BJ (cell line): ENCODE measurements around the gene LYPD5. TPM values are rescaled to one million over a fixed set of nuclear protein-coding genes. Genes with fewer than 3 reads are reported as not detected.
"Not testable (repeated sequence)": the region's sequence is repeated elsewhere in the genome, so short reads cannot be mapped to it uniquely, and the experiment has no call there.

Experiments used
- CTCF ChIA-PET: fragments of 350-600 bp; formaldehyde crosslinking; extraction: SDS; loops from one replicate; lab custom pipeline; 2021; ENCODE audit warnings: antibody characterized with exemption, inconsistent platforms; lab: Yijun Ruan, JAX
- POLR2A ChIA-PET: fragments of 300-600 bp; sonication (Branson Sonifier 250); formaldehyde crosslinking; extraction: SDS; loops from one replicate; lab custom pipeline; 2021; ENCODE audit warnings: antibody characterized with exemption; lab: Charles Lee
- DNase-seq: peaks from one replicate; pipeline ENCODE4 v3.0.0-alpha.2; 2011; ENCODE audit warnings: low read depth
- H3K27me3 ChIP-seq: 2 replicates; pipeline ENCODE4 v1.6.0; 2011; ENCODE audit warnings: low read length; ENCODE audit not compliant: control insufficient read depth, insufficient read depth
- H3K36me3 ChIP-seq: 2 replicates; pipeline ENCODE4 v1.5.1; 2011; ENCODE audit warnings: low read length; ENCODE audit not compliant: control insufficient read depth, insufficient read depth
- H3K4me3 ChIP-seq: 2 replicates; pipeline ENCODE4 v1.5.1; 2011; ENCODE audit warnings: low read depth, mild to moderate bottlenecking, control low read depth, low read length
- polyA plus RNA-seq: library from polyadenylated mRNA; depleted of rRNA; stranded (reverse); fragments of >200 nt; gene quantifications from 2 replicates; pipeline ENCODE4 v1.2.3, GENCODE V29; 2011
- TF ChIP-seq, protein P1 (sequence below): IDR thresholded peaks from 2 replicates; pipeline ENCODE4 v1.5.1; 2011; ENCODE audit warnings: low read depth, mild to moderate bottlenecking, control low read depth, inconsistent platforms, low read length, moderate library complexity; ENCODE audit not compliant: insufficient read depth

The LYPD5 gene
- polyA plus RNA-seq, 1 experiment, result 0.40 TPM

DNA sequence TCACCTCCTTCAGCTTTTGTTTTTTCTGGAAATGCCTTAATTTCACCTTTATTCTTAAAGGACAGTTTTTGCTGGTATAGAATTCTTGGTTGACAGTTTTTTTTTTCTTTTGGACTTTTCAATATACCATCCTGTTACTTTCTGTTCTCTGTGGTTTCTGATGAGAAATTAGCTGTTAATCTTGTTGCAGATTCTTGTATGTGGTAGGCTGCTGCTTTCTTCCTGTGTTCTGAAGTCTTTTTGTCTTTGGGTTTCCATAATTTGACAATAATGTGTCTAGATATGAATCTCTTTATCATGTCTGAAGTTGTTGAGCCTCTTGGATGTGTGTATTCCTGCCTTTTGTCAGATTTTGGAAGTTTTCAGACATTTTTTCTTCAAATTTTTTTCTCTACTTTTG lies 36.9 kb upstream of the LYPD5 start:
- DNase-seq, result no peak
- ChIA-PET CTCF (no interaction called here), POLR2A (no interaction called here)
- TF ChIP-seq, protein P1, sequence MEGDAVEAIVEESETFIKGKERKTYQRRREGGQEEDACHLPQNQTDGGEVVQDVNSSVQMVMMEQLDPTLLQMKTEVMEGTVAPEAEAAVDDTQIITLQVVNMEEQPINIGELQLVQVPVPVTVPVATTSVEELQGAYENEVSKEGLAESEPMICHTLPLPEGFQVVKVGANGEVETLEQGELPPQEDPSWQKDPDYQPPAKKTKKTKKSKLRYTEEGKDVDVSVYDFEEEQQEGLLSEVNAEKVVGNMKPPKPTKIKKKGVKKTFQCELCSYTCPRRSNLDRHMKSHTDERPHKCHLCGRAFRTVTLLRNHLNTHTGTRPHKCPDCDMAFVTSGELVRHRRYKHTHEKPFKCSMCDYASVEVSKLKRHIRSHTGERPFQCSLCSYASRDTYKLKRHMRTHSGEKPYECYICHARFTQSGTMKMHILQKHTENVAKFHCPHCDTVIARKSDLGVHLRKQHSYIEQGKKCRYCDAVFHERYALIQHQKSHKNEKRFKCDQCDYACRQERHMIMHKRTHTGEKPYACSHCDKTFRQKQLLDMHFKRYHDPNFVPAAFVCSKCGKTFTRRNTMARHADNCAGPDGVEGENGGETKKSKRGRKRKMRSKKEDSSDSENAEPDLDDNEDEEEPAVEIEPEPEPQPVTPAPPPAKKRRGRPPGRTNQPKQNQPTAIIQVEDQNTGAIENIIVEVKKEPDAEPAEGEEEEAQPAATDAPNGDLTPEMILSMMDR, result no peak
- Histone ChIP-seq H3K27me3 (no peaks in the 10 kb centered on the region), H3K4me3 (no peak overlapping the region), H3K36me3 (peaks cover 20% of the 10 kb centered on the region)

DNA sequence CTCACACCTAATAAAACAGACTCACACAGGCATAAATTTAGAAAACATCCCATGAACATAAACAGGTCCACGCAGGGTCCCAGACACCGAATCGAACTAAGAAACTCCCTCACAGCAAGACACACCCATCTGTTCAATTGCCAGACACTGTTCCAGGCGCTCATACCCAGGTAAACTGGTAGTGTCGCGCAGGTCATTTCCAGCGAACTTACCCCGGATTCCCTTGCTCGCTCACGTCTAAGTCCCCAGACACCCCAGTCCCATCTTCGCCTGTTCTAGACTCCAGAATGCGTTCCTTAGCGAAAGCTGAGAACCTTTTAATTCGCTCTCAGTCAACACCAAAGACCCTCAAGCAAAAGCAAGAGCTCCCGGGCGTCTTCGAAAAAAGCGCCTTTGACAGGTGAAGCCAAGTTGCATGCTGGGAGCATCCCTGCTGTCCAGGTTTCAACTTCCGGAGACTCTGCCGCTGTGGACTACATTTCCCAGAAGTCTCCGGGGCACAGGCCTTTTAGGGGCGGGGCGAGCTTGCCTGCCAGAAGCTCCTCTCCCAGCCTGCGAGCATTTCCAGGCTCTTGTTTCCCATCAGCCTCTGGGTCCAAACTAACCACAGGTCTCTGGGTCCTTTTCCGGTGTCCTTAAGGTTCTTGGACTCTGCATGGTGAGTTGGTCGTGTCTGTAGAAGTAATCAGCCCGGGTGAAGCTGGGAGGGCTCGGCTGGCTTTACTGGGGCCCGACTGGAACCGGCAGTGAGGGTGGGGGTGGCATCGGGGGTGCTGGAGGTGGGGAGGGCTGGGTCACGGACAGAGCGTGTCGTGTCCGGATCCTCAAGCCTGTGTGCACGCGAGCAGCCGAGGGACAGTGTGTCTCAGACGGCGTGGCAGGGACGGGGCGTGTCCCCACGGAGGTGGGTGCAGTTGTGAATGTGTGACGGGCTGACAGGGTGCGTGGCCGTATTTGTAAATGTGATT lies 24.8 kb upstream of the LYPD5 start, which contains the start of gene ZNF283:
ZNF283 (plus strand) TSS at position 535 of the 968 bp plus-strand sequence. CDS start 6,184 bp downstream, outside the sequence.
- peak within 1 kb of the TSS; percentile 65 for H3K4me3 ChIP-seq
- H3K36me3 ChIP-seq, result no peaks in the 10 kb centered on the region
- TF ChIP-seq, protein P1, result no peak
- no peaks in the 10 kb centered on the region for H3K27me3 ChIP-seq
- DNase-seq, result peak; percentile 53
- ChIA-PET CTCF (interaction anchor here (1.6 kb wide), 1 partner anchor 10 kb away, joined by 3 read pairs; no protein-coding TSS in a partner anchor), POLR2A (no interaction called here)

DNA sequence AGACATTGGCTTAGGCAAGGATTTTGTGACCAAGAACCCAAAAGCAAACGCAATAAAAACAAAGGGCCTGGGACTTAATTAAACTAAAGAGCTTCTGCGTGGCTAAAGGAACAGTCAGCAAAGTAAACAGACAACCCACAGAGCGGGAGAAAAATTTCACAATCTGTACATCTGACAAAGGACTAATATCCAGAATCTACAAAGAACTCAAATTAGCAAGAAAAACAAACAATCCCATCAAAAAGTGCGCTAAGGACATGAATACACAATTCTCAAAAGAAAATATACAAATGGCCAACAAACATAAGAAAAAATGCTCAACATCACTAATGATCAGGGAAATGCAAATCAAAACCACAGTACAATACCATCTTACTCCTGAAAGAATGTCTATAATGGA lies 22.3 kb upstream of the LYPD5 start:
- POLR2A ChIA-PET, H3K27me3 ChIP-seq, H3K4me3 ChIP-seq, DNase-seq, CTCF ChIA-PET, H3K36me3 ChIP-seq: not testable (repeated sequence)

DNA sequence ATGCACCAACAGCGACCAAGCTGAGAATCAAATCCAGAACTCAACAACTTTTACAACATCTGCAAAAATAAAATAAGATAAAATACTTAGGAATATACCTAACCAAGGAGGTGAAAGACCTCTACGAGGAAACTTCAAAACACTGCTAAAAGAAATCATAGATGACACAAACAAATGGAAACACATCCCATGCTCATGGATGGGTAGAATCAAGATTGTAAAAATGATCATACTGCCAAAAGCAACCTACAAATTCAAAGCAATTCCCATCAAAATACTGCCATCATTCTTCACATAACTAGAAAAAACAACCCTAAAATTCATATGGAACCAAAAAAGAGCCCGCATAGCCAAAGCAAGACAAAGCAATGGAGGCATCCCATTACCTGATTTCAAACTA lies 21.6 kb upstream of the LYPD5 start:
- H3K4me3 ChIP-seq, DNase-seq, H3K27me3 ChIP-seq, CTCF ChIA-PET, H3K36me3 ChIP-seq, POLR2A ChIA-PET: not testable (repeated sequence)

DNA sequence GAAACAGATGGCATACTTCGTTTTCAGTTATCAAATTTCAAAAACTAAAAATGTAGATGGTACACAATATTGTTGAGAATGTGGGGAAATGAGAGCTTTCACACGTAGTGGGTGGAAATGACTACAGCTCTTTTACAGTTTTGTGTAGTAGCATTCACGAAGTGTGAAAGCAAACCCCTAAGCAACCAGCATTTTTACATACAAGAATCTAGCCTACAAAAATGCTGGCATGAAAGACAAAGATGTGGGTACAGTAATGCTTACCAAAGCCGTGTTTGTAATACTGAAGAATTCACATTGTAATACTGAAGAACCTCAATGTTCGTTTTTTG lies 18.6 kb upstream of the LYPD5 start:
- no peaks in the 10 kb centered on the region for H3K36me3 ChIP-seq
- H3K27me3 ChIP-seq, result no peaks in the 10 kb centered on the region
- ChIA-PET POLR2A (no interaction called here), CTCF (no interaction called here)
- no peak for DNase-seq
- H3K4me3 ChIP-seq, result peak overlapping the region; percentile 46
- TF ChIP-seq, protein P1, result no peak

DNA sequence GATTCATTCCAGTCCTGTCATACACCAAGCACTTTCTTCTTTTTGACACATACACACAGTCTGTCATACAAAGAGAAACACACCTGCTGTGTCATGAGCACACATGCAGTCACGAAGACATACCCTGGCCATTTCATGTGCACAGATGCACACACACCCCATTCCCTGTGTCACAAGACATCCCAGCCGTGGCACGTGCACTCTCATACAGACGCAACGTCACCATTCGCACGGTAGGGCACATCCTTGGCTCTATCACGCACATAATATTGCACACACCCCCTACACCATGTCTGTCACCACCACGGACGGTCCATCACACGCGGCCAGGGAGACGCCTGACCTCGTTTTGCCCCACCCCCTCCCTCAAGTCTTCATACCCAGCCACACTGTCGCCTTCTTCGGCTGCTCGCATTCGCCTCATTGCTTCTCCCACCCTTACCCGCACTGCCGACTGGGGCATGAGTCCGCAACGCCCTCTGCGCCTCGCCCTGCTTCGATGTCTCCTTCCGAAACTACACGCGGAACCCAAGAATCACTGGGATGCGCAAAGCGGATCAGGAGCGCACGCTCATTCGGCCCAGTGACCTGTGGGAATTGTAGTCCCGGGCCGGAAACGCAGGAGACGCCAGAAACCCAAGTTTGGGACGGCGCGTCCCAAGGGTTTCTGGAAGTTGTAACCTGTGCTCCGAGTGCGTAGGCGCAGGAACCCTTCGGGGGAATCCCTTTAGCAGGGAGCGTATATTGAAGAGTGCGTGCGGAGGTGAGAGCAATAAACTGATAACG lies 18.0 kb upstream of the LYPD5 start:
- Histone ChIP-seq H3K27me3 (no peaks in the 10 kb centered on the region), H3K36me3 (no peaks in the 10 kb centered on the region), H3K4me3 (peak overlapping the region; percentile 46)
- no peak for DNase-seq
- CTCF ChIA-PET, result no interaction called here
- TF ChIP-seq, protein P1, result no peak
- POLR2A ChIA-PET, result no interaction called here
